Sigmoid colon (tissue), 7 donors: Measurements from ENCODE around the gene AASS. TPM values are rescaled to one million over a fixed set of nuclear protein-coding genes. Genes with fewer than 3 reads are reported as not detected.

ENCODE experiments used
- DNase-seq: peaks from one replicate; pipeline ENCODE4 v3.0.0-alpha.2; 2019
- H3K27ac ChIP-seq, 4 donors: fragments of 200-600 bp; sonication (generic); one replicate each; pipeline ENCODE4 v1.5.1; 2016 to 2019; ENCODE audit warnings: mild to moderate bottlenecking in 1 of 4
- H3K27me3 ChIP-seq, 3 donors: fragments of 200-600 bp; sonication (generic); one replicate each; pipeline ENCODE4 v1.5.1; 2019; ENCODE audit warnings: mild to moderate bottlenecking in 1 of 3
- H3K36me3 ChIP-seq, 4 donors: fragments of 200-600 bp; sonication (generic); one replicate each; pipeline ENCODE4 v1.5.1; 2016 to 2019
- H3K4me1 ChIP-seq, 4 donors: fragments of 200-600 bp; sonication (generic); one replicate each; pipeline ENCODE4 v1.5.1; 2017 to 2019
- H3K4me3 ChIP-seq, 4 donors: fragments of 200-600 bp; sonication (generic); one replicate each; pipeline ENCODE4 v1.5.1; 2017 to 2019; ENCODE audit warnings: mild to moderate bottlenecking in 2 of 4, moderate library complexity in 1 of 4
- H3K9me3 ChIP-seq, 4 donors: fragments of 200-600 bp in 3 of 4; sonication (generic) in 3 of 4; one replicate each; pipeline versions ENCODE4 v1.5.1 to v1.6.1; 2013 to 2019
- CTCF ChIP-seq, 4 experiments: fragments of 450-650 bp in 3 of 4; fragments of 200-600 bp in 1 of 4; IDR thresholded peaks; one replicate each; pipeline ENCODE4 v1.5.1; 2016 to 2019; ENCODE audit warnings: antibody characterized with exemption in 4 of 4, mild to moderate bottlenecking in 3 of 4, moderate library complexity in 2 of 4
- EP300 ChIP-seq, 4 donors: sonication (generic); formaldehyde crosslinking; IDR thresholded peaks; one replicate each; pipeline ENCODE4 v1.6.1; 2017; ENCODE audit warnings: antibody characterized with exemption in 4 of 4
- POLR2A ChIP-seq, 2 donors: fragments of 450-650 bp; IDR thresholded peaks; one replicate each; pipeline ENCODE4 v1.6.1; 2016; ENCODE audit warnings: antibody characterized with exemption in 2 of 2, mild to moderate bottlenecking in 2 of 2, moderate library complexity in 2 of 2
- POLR2AphosphoS5 ChIP-seq, 4 donors: sonication (generic); formaldehyde crosslinking; IDR thresholded peaks; one replicate each; pipeline ENCODE4 v1.6.1; 2017; ENCODE audit warnings: antibody characterized with exemption in 4 of 4
- WGBS, 2 donors: extraction: QIAGEN DNeasy Blood & Tissue Kit; methylation state at CpG; one replicate each; pipeline ENCODE4 v1.1.7; 2013; 5-methylcytosine and 5-hydroxymethylcytosine counted together
- intact Hi-C: fragments of 100-400 bp; cut with DNase I; formaldehyde crosslinking; loops from one replicate; pipeline ENCODE4 v1.15.1; 2023
- polyA plus RNA-seq, 3 donors: library from polyadenylated mRNA; stranded (reverse); fragments of 200-250 nt; gene quantifications; one replicate each; pipeline ENCODE4 v1.2.3, GENCODE V29; 2013
- total RNA-seq, 4 donors: library from RNA; depleted of rRNA; stranded (reverse); fragments of >200 nt; gene quantifications; one replicate each; pipeline ENCODE4 v1.1.0, GENCODE V29; 2016
- donor health status: healthy with polysubstance abuse.
- donor health status: Bipolar disorder and iron deficiency.
- donor health status: healthy.

Gene AASS
- total and polyA plus RNA-seq, 7 donors, result 0.92 to 40.0 (median 24.3) TPM

DNA sequence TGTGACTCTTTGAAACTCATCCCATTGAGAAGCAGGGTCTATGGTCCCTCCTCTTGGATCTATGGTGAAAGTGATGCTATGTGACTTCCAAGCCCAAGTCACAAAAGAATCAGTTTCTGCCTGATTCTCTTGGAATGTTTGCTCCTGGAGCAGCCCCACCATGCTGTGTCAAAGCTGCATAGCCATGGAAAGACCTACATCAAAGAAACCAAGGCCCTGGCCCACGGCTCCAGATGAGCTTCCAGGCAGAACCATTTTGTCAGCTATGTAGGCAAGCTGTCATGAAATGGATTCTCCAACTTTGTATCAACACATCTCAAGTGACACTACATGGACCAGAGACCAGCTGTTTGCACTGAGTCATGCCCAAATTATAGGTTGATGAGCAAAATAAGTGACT lies 77.0 kb downstream of the AASS start:
- TF ChIP-seq POLR2A (IDR thresholded peaks at IDR 0.05), result no peak
- no peak for TF ChIP-seq EP300 (IDR thresholded peaks at IDR 0.05)
- TF ChIP-seq POLR2AphosphoS5 (IDR thresholded peaks at IDR 0.05), result no peak
- TF ChIP-seq CTCF (IDR thresholded peaks at IDR 0.05), result no peak
- no peak for DNase-seq
- Histone ChIP-seq H3K4me1 (no peaks in the 10 kb centered on the region), H3K36me3 (no peaks in the 10 kb centered on the region), H3K9me3 (no peaks in the 10 kb centered on the region), H3K4me3 (no peak overlapping the region), H3K27me3 (no peaks in the 10 kb centered on the region), H3K27ac (no peak overlapping the region)
- intact Hi-C loops, result no loop called here
- WGBS, 2 donors, result 76 to 83% methylated on average over 1 of the region's 1 CpG

DNA sequence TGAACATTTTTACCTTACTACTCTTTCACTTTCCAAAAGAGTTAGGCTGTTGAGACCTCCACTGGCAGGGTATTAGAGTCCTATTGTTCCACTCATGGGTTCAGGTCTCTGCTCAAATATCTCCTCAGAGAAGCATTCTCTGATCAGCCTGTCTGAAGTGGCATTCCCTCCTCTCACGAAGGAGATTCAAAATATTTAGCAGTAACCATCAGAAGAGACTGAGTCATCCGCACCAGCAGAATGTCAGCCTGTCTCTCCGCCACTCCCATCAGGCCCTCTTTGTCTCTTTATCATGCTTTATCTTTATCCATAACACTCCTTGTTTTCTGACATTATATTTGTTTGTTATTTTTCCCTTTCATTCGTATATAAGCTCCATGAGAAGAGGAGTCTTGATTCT lies 79.1 kb downstream of the AASS start:
- 80 to 89% methylated on average over 4 of the region's 4 CpGs for WGBS, 2 donors
- TF ChIP-seq POLR2A (IDR thresholded peaks at IDR 0.05) (no peak), CTCF (IDR thresholded peaks at IDR 0.05) (no peak), EP300 (IDR thresholded peaks at IDR 0.05) (no peak), POLR2AphosphoS5 (IDR thresholded peaks at IDR 0.05) (no peak)
- H3K27me3 ChIP-seq, result no peaks in the 10 kb centered on the region

DNA sequence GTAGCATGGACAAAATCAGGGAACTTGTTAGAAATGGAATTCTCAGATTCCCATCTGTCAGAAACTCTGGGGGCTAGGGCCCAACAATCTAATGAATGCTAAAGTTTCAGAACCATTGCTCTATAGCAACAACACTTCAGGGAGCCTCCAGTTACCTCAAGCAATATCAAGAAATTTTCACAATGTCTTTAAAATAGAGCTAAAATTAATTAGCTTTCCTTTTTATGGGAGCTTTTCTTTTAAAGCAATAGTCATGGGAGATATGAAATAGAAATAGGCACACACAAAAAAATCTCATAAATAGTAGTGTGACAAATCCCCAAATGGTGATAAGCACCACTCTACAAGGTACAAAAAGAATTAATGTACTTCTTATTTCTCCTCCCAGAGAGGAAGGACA lies 80.9 kb downstream of the AASS start:
- no peak overlapping the region for H3K27ac ChIP-seq
- intact Hi-C loops, result no loop called here
- no peaks in the 10 kb centered on the region for H3K4me1 ChIP-seq
- no peak for DNase-seq
- H3K27me3 ChIP-seq, result no peaks in the 10 kb centered on the region
- no peak overlapping the region for H3K4me3 ChIP-seq
- no peak for TF ChIP-seq EP300 (IDR thresholded peaks at IDR 0.05)
- no peak for TF ChIP-seq CTCF (IDR thresholded peaks at IDR 0.05)
- TF ChIP-seq POLR2A (IDR thresholded peaks at IDR 0.05), result no peak
- TF ChIP-seq POLR2AphosphoS5 (IDR thresholded peaks at IDR 0.05), result no peak
- no peaks in the 10 kb centered on the region for H3K9me3 ChIP-seq
- H3K36me3 ChIP-seq, result no peaks in the 10 kb centered on the region

More for the DNA sequence above, 79.1 kb downstream of the AASS start:
- intact Hi-C loops, result no loop called here
- H3K4me3 ChIP-seq, result no peak overlapping the region
- no peak overlapping the region for H3K27ac ChIP-seq
- DNase-seq, result no peak
- H3K4me1 ChIP-seq, result no peaks in the 10 kb centered on the region
- no peaks in the 10 kb centered on the region for H3K9me3 ChIP-seq
- H3K36me3 ChIP-seq, result no peaks in the 10 kb centered on the region

DNA sequence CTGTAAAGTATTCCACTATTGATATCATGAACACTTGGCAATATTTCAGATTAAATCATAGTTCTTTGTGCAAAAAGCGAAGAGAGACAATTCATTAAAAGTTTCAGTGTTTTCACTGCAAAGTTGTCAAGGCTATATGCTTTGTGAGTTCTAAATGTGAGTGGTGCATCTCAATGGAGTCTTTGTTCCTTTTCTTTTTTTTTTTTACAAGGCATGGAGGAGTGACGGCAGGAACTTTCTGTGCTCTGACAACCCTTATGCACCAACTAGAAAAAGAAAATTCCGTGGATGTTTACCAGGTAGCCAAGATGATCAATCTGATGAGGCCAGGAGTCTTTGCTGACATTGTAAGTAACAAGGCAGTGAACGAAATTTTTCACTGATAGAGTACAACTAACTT lies 84.5 kb downstream of the AASS start:
- no peak for DNase-seq

More for the DNA sequence above, 84.5 kb downstream of the AASS start:
- Histone ChIP-seq H3K36me3 (no peaks in the 10 kb centered on the region), H3K9me3 (no peaks in the 10 kb centered on the region), H3K4me3 (no peak overlapping the region), H3K4me1 (no peaks in the 10 kb centered on the region), H3K27me3 (no peaks in the 10 kb centered on the region), H3K27ac (no peak overlapping the region)
- TF ChIP-seq POLR2AphosphoS5 (IDR thresholded peaks at IDR 0.05) (no peak), CTCF (IDR thresholded peaks at IDR 0.05) (no peak)
- intact Hi-C loops, result no loop called here
- 11 to 58% methylated on average over 4 of the region's 4 CpGs for WGBS, 2 donors
